ENCODE measurements around the gene GRIK4. TPM values are rescaled to one million over a fixed set of nuclear protein-coding genes. Genes with fewer than 3 reads are reported as not detected.

The GRIK4 gene
- total RNA-seq, 2 experiments from 2014 or later = 0.06 TPM; not detected in 1

- Histone ChIP-seq H3K79me2 (ENCODE audit: insufficient read depth, low read depth, low read length) (no peaks in the 10 kb centered on the region), H2AFZ (ENCODE audit: low read length) (no peak overlapping the region), H3K36me3 (ENCODE audit: insufficient read depth, low read length) (no peaks in the 10 kb centered on the region), H3K9me3 (ENCODE audit: low read length) (no peaks in the 10 kb centered on the region), H3K4me1 (ENCODE audit: insufficient read depth, low read length, poor library complexity, severe bottlenecking) (no peaks in the 10 kb centered on the region), H4K20me1 (ENCODE audit: insufficient read depth, low read length) (no peaks in the 10 kb centered on the region), H3K4me3 (ENCODE audit: low read depth, low read length, poor library complexity, severe bottlenecking) (no peak overlapping the region), H3K4me2 (ENCODE audit: low read length) (no peak overlapping the region), H3K27ac (ENCODE audit: low read depth, low read length, poor library complexity, severe bottlenecking) (no peak overlapping the region), H3K9me2 (ENCODE audit: insufficient read depth, low read length) (no peaks in the 10 kb centered on the region)
- no TSS peak for BruUV-seq (replicated peaks)
- DNase-seq (ENCODE audit: low spot score) = no peak
- ChIA-PET CTCF (ENCODE audit: unreplicated experiment) (no interaction called here), POLR2A (interaction anchor here (0.6 to 0.7 kb wide), 3 partner anchors 58 to 279 kb away, joined by 3 to 4 read pairs (median 3); no protein-coding TSS in a partner anchor)
- intact Hi-C loops (cut with micrococcal nuclease; ENCODE audit: unreplicated experiment) = no loop called here
- TF ChIP-seq EZH2phosphoT487 (IDR thresholded peaks at IDR 0.05; ENCODE audit: borderline replicate concordance, low read depth, low read length) (no peak), CTCF (conservative IDR thresholded peaks at IDR 0.05; ENCODE audit: low read length) (no peak)
Observed at GRCh38 chr11:120985718-120986569, 474.4 kb downstream of the GRIK4 start.

GRCh38 chr11:120988603-120989002, 477.1 kb downstream of the GRIK4 start:
- H3K4me3 ChIP-seq (ENCODE audit: low read depth, low read length, poor library complexity, severe bottlenecking) = no peak overlapping the region
- no peaks in the 10 kb centered on the region for H3K9me2 ChIP-seq (ENCODE audit: insufficient read depth, low read length)
- H3K4me2 ChIP-seq (ENCODE audit: low read length) = no peak overlapping the region
- no peak for DNase-seq (ENCODE audit: low spot score)
- no peaks in the 10 kb centered on the region for H3K4me1 ChIP-seq (ENCODE audit: insufficient read depth, low read length, poor library complexity, severe bottlenecking)
- intact Hi-C loops (cut with micrococcal nuclease; ENCODE audit: unreplicated experiment) = no loop called here
- no peaks in the 10 kb centered on the region for H3K79me2 ChIP-seq (ENCODE audit: insufficient read depth, low read depth, low read length)
- H3K9me3 ChIP-seq (ENCODE audit: low read length) = no peaks in the 10 kb centered on the region
- POLR2A ChIA-PET = no interaction called here
- no peak for TF ChIP-seq CTCF (conservative IDR thresholded peaks at IDR 0.05; ENCODE audit: low read length)
- no peak for TF ChIP-seq EZH2phosphoT487 (IDR thresholded peaks at IDR 0.05; ENCODE audit: borderline replicate concordance, low read depth, low read length)
- CTCF ChIA-PET (ENCODE audit: unreplicated experiment) = no interaction called here
- H3K27ac ChIP-seq (ENCODE audit: low read depth, low read length, poor library complexity, severe bottlenecking) = no peak overlapping the region
- H3K36me3 ChIP-seq (ENCODE audit: insufficient read depth, low read length) = no peaks in the 10 kb centered on the region
- no peaks in the 10 kb centered on the region for H4K20me1 ChIP-seq (ENCODE audit: insufficient read depth, low read length)
- no TSS peak for BruUV-seq (replicated peaks)
- H2AFZ ChIP-seq (ENCODE audit: low read length) = no peak overlapping the region

Measured in OCI-LY7 (cell line).